ENCODE measurements around the gene EPAS1. TPM values are rescaled to one million over a fixed set of nuclear protein-coding genes. Genes with fewer than 3 reads are reported as not detected.
A peak's percentile ranks its signal among the peaks of the same experiment; 100 is the strongest.

EPAS1 gene
- total and polyA plus RNA-seq, 11 donors = 93.6 to 790 (median 210) TPM

DNA sequence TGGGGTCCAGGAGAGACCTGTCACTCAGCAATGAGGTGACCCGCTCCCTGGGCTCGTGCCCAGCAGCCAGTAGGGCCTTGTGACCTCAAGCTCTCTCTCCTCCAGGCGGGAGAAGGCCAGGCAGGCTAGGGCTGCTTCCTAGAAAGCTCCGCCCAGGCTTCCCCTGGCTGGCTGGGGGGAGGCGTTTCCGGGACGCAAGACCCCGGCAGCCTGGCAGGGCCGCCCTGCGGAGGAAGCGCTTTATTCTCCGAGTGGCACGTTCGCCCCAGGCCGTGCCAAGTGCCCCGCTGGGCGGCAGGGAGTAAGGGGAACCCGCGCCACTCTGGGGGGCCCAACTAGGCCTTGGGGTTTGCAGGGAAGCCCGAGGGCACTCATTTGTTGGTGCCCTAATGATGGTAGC, 21.2 kb upstream of the EPAS1 start:
- 21 to 22% (median 21%) methylated on average over 12 to 20 of the region's 20 CpGs for WGBS, 4 donors
- no peaks in the 10 kb centered on the region for H3K27me3 ChIP-seq
- ATAC-seq (peak; percentile 57 to 82 (median 76)), DNase-seq (peak; percentile 82 to 87 (median 87))
- peak overlapping the region in 3 of 12 donors; percentile 7 to 17 (median 11) for H3K4me3 ChIP-seq
- no peaks in the 10 kb centered on the region for H3K9me3 ChIP-seq
- TF ChIP-seq POLR2A (IDR thresholded peaks at IDR 0.05) = no peak
- TF ChIP-seq, protein P1, sequence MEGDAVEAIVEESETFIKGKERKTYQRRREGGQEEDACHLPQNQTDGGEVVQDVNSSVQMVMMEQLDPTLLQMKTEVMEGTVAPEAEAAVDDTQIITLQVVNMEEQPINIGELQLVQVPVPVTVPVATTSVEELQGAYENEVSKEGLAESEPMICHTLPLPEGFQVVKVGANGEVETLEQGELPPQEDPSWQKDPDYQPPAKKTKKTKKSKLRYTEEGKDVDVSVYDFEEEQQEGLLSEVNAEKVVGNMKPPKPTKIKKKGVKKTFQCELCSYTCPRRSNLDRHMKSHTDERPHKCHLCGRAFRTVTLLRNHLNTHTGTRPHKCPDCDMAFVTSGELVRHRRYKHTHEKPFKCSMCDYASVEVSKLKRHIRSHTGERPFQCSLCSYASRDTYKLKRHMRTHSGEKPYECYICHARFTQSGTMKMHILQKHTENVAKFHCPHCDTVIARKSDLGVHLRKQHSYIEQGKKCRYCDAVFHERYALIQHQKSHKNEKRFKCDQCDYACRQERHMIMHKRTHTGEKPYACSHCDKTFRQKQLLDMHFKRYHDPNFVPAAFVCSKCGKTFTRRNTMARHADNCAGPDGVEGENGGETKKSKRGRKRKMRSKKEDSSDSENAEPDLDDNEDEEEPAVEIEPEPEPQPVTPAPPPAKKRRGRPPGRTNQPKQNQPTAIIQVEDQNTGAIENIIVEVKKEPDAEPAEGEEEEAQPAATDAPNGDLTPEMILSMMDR (IDR thresholded peaks at IDR 0.05) = no peak
- no peaks in the 10 kb centered on the region for H3K36me3 ChIP-seq
- peak overlapping the region in 11 of 12 donors; percentile 20 to 82 (median 73) for H3K27ac ChIP-seq
- intact Hi-C loops (cut with DNase I) = loop anchor here in 4 of 10 donors (2.0 to 10.0 kb wide), 8 partner anchors 19 to 249 kb away; partner anchors contain the start of gene EPAS1 (in 2 of the 4)
- H3K4me1 ChIP-seq = peaks cover 11 to 64% (median 46%) of the 10 kb centered on the region in 12 donors

DNA sequence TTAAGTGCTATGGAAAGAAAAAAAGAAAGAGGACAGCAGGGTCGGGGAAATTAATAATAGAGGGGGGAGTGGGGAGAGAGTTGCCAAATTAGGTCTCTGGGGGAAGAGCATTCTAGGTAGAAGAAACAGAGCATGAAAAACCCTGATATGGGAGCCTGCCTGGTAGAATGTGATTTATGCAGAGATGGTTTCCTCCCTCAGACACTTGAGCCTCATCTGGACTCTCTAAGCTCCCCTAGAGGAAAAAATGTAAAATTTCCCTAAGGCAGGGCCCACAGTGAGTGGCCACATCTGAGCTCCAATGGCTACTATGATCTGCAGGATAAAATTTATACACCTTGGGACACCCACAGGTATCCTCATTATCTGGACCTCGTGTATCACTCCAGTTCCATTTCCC, 20.6 kb upstream of the EPAS1 start:
- WGBS, 4 donors = 51 to 66% (median 57%) methylated on average over 2 of the region's 2 CpGs
- peak overlapping the region in 11 of 12 donors; percentile 20 to 82 (median 73) for H3K27ac ChIP-seq
- peaks cover 11 to 58% (median 43%) of the 10 kb centered on the region in 12 donors for H3K4me1 ChIP-seq
- no peaks in the 10 kb centered on the region for H3K36me3 ChIP-seq
- no peak for DNase-seq
- no peaks in the 10 kb centered on the region for H3K27me3 ChIP-seq
- no peaks in the 10 kb centered on the region for H3K9me3 ChIP-seq
- no peak for TF ChIP-seq POLR2A (IDR thresholded peaks at IDR 0.05)
- TF ChIP-seq, protein P1 (IDR thresholded peaks at IDR 0.05) = peak in 7 of 12 donors; percentile 11 to 35 (median 16)
- H3K4me3 ChIP-seq = no peak overlapping the region
- intact Hi-C loops (cut with DNase I) = loop anchor here in 4 of 10 donors (2.0 to 10.0 kb wide), 8 partner anchors 20 to 249 kb away; partner anchors contain the start of gene EPAS1 (in 2 of the 4)
- ATAC-seq = no peak

DNA sequence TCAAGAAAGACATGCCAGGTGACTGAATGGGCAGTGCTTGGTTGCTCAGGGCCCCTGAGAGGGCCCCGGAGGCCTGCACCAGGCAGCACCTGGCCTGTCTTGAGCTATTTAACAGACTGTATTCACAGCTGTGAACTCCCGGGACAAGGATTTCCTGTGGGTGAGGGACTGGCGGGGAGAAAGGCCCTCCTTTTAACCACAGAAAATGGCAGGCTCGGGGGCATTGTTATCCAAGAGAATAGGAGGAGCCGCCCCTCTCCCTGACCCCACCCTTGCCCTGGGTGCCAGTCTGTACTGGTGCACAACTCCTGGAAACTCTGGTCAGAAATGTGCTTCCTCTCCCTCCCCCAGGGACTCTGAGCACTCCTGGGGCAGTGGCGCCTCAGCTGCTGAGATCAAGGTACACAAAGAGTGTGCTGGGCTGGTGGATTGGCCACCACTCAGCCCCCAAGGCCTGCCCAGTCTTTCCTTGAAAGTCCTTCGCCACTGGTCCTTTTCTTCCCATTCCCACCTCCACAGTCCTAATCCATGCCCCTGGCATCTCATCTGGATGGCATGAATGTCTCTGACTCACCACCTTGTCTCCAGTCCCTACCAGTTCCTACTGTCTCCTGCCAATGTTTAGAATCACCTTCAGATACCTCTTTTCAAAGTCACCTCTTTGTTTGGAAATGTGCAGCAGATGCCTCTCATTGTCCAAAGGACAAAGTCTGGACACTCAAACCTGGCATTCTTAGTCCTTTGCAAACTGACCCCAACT, 19.6 kb upstream of the EPAS1 start:
- no peaks in the 10 kb centered on the region for H3K27me3 ChIP-seq
- H3K27ac ChIP-seq = peak overlapping the region in 11 of 12 donors; percentile 9 to 82 (median 70)
- no peaks in the 10 kb centered on the region for H3K36me3 ChIP-seq
- peak; percentile 53 to 83 (median 62) for DNase-seq
- intact Hi-C loops (cut with DNase I) = loop anchor here in 4 of 10 donors (2.0 to 10.0 kb wide), 8 partner anchors 19 to 250 kb away; partner anchors contain the start of gene EPAS1 (in 2 of the 4)
- H3K9me3 ChIP-seq = no peaks in the 10 kb centered on the region
- WGBS, 4 donors = 42 to 76% (median 66%) methylated on average over 6 to 7 of the region's 7 CpGs
- ATAC-seq = peak; percentile 49 to 69 (median 64)
- H3K4me3 ChIP-seq = no peak overlapping the region
- TF ChIP-seq POLR2A (IDR thresholded peaks at IDR 0.05) = no peak
- TF ChIP-seq, protein P1 (IDR thresholded peaks at IDR 0.05) = no peak
- peaks cover 11 to 54% (median 43%) of the 10 kb centered on the region in 12 donors for H3K4me1 ChIP-seq

DNA sequence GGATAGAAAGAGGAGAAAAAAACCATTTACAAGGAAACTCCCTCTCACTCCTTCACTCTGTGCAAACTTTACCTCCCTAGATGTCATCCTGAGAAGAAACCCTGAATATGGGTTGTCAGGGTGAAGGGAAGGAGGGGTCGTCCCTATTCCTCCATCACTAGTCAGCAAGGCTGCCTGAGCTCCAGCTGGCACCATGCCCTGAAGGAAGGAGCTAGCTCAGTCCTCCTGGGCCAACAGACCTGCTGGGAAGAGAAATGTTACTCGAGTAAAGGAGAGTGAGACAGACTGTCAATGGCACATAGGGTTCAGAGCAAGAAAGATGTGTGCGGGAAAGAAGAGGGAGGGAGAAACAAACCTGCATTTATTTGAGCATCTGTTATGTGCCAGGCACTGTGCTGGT, 18.3 kb upstream of the EPAS1 start:
- WGBS, 4 donors = 55 to 71% (median 64%) methylated on average over 3 of the region's 3 CpGs
- H3K4me1 ChIP-seq = peaks cover 11 to 41% (median 31%) of the 10 kb centered on the region in 12 donors
- H3K27ac ChIP-seq = peak overlapping the region in 1 of 12 donors; percentile 78
- no peak for DNase-seq
- no peak for ATAC-seq
- no peaks in the 10 kb centered on the region for H3K27me3 ChIP-seq
- H3K9me3 ChIP-seq = no peaks in the 10 kb centered on the region
- intact Hi-C loops (cut with DNase I) = loop anchor here in 4 of 10 donors (5.0 to 10.0 kb wide), 6 partner anchors 82 to 252 kb away; no protein-coding TSS in a partner anchor
- H3K4me3 ChIP-seq = no peak overlapping the region
- TF ChIP-seq POLR2A (IDR thresholded peaks at IDR 0.05) = no peak
- TF ChIP-seq, protein P1 (IDR thresholded peaks at IDR 0.05) = no peak
- H3K36me3 ChIP-seq = no peaks in the 10 kb centered on the region

Data from heart left ventricle (tissue), 16 donors.